Loucy (cell line): ENCODE measurements around the gene TFDP3.

Experiments used
- EZH2phosphoT487 ChIP-seq: fragments of 200-600 bp; IDR thresholded peaks from 2 replicates; pipeline ENCODE4 v1.6.1; 2018; ENCODE audit warnings: antibody characterized with exemption, mild to moderate bottlenecking, moderate library complexity, borderline replicate concordance
- TF ChIP-seq, protein P1 (sequence below): fragments of 200-600 bp; sonication (generic); conservative IDR thresholded peaks from 2 replicates; pipeline ENCODE4 v1.5.1; 2014; ENCODE audit warnings: mild to moderate bottlenecking, antibody characterized with exemption, low read length

DNA sequence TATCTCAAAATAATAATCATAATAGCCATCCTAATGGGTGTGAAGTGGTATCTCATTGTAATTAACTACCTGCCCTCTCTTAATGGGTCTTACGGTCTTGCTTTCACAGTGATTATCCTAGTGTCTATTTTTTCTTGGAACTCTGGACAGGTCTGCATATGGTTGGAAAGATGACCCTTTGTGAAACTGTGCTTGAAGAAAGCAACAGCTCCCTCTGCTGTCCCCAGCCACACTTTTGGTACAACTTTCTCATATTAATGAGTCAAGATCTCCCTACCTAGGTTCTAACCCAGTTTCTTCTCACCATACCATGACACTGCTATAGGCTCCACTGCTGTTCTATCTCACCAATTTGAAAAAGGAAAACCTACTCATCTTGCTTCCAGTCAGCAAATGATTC is 2.4 kb downstream of the TFDP3 start:
- TF ChIP-seq, protein P1, sequence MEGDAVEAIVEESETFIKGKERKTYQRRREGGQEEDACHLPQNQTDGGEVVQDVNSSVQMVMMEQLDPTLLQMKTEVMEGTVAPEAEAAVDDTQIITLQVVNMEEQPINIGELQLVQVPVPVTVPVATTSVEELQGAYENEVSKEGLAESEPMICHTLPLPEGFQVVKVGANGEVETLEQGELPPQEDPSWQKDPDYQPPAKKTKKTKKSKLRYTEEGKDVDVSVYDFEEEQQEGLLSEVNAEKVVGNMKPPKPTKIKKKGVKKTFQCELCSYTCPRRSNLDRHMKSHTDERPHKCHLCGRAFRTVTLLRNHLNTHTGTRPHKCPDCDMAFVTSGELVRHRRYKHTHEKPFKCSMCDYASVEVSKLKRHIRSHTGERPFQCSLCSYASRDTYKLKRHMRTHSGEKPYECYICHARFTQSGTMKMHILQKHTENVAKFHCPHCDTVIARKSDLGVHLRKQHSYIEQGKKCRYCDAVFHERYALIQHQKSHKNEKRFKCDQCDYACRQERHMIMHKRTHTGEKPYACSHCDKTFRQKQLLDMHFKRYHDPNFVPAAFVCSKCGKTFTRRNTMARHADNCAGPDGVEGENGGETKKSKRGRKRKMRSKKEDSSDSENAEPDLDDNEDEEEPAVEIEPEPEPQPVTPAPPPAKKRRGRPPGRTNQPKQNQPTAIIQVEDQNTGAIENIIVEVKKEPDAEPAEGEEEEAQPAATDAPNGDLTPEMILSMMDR = peak; percentile 56
- TF ChIP-seq EZH2phosphoT487 = no peak
